A673 (cell line): ENCODE measurements around the gene GBF1. TPM values are rescaled to one million over a fixed set of nuclear protein-coding genes. Genes with fewer than 3 reads are reported as not detected.

ENCODE experiments used
- BruUV-seq: library from RNA; stranded (reverse); fragments of 400-500 nt; replicated peaks from 2 replicates; lab custom pipeline; 2021; lab: Mats Ljungman, UMichigan
- CTCF ChIA-PET: fragments of 300-600 bp; sonication (Branson Sonifier 250); formaldehyde crosslinking; loops from one replicate; lab custom pipeline; 2022; ENCODE audit warnings: antibody characterized with exemption; lab: Charles Lee
- POLR2A ChIA-PET: fragments of 300-600 bp; sonication (Branson Sonifier 250); formaldehyde crosslinking; loops from one replicate; lab custom pipeline; 2022; ENCODE audit warnings: antibody characterized with exemption; ENCODE audit not compliant: low non-redundant PET; lab: Charles Lee
- DNase-seq: peaks from one replicate; pipeline ENCODE4 v3.0.0-alpha.2; 2015; ENCODE audit warnings: low spot score
- H3K27ac ChIP-seq: fragments of 200-600 bp; sonication (generic); 2 replicates; pipeline ENCODE4 v1.5.1; 2016; ENCODE audit warnings: mixed run types, low read depth, mild to moderate bottlenecking, mixed read lengths, antibody characterized with exemption, low read length; ENCODE audit not compliant: poor library complexity, severe bottlenecking
- H3K27me3 ChIP-seq: fragments of 200-600 bp; sonication (generic); replicated peaks from 2 replicates; pipeline ENCODE4 v1.6.1; 2017; ENCODE audit warnings: mixed run types, low read depth, mild to moderate bottlenecking, mixed read lengths, antibody characterized with exemption, low read length; ENCODE audit not compliant: insufficient read depth, poor library complexity
- H3K36me3 ChIP-seq: fragments of 200-600 bp; sonication (generic); 2 replicates; pipeline ENCODE4 v1.6.1; 2016; ENCODE audit warnings: mixed run types, mild to moderate bottlenecking, mixed read lengths, antibody characterized with exemption, low read length; ENCODE audit not compliant: insufficient read depth, poor library complexity, severe bottlenecking
- H3K4me1 ChIP-seq: fragments of 200-600 bp; sonication (generic); 2 replicates; pipeline ENCODE4 v1.6.1; 2017; ENCODE audit warnings: mixed run types, mild to moderate bottlenecking, mixed read lengths, antibody characterized with exemption, low read length; ENCODE audit not compliant: insufficient read depth, poor library complexity, severe bottlenecking
- H3K4me3 ChIP-seq: fragments of 200-600 bp; sonication (generic); 2 replicates; pipeline ENCODE4 v1.5.1; 2016; ENCODE audit warnings: low read depth, mixed run types, mild to moderate bottlenecking, mixed read lengths, low read length; ENCODE audit not compliant: poor library complexity, severe bottlenecking
- H3K9me3 ChIP-seq: fragments of 200-600 bp; sonication (generic); 2 replicates; pipeline ENCODE4 v1.6.1; 2016; ENCODE audit warnings: mixed run types, low read depth, mild to moderate bottlenecking, mixed read lengths, antibody characterized with exemption, low read length; ENCODE audit not compliant: poor library complexity, severe bottlenecking
- CTCF ChIP-seq: fragments of 300-800, 200-600 bp; sonication (generic); conservative IDR thresholded peaks from 2 replicates; pipeline ENCODE4 v1.5.1; 2017; ENCODE audit warnings: low read depth, mild to moderate bottlenecking, antibody characterized with exemption, low read length, moderate library complexity, mixed read lengths
- EZH2 ChIP-seq: fragments of 200-600 bp; sonication (generic); IDR thresholded peaks from 2 replicates; pipeline ENCODE4 v1.6.1; 2017; ENCODE audit warnings: borderline replicate concordance, low read depth, mild to moderate bottlenecking, mixed read lengths, antibody characterized with exemption, low read length; ENCODE audit not compliant: poor library complexity, severe bottlenecking
- intact Hi-C: fragments of 100-400 bp; cut with micrococcal nuclease; formaldehyde crosslinking; loops from one replicate; pipeline ENCODE4 v1.10.0; 2022; ENCODE audit not compliant: unreplicated experiment
- total RNA-seq: library from RNA; stranded (reverse); gene quantifications from 2 replicates; pipeline ENCODE4 v1.2.3, GENCODE V29; 2021

Gene GBF1
- total RNA-seq, 1 experiment from 2014 or later: 50.0 TPM

GRCh38 chr10:102375250-102375649 lies 129.9 kb downstream of the GBF1 start:
- POLR2A ChIA-PET: no interaction called here
- DNase-seq: no peak
- intact Hi-C loops: no loop called here
- H3K27ac ChIP-seq: no peak overlapping the region
- H3K4me3 ChIP-seq: no peak overlapping the region
- CTCF ChIA-PET: no interaction called here
- H3K4me1 ChIP-seq: no peaks in the 10 kb centered on the region
- TF ChIP-seq EZH2: no peak
- no peak for TF ChIP-seq CTCF
- no peaks in the 10 kb centered on the region for H3K27me3 ChIP-seq
- H3K36me3 ChIP-seq: peaks cover 40% of the 10 kb centered on the region
- no peaks in the 10 kb centered on the region for H3K9me3 ChIP-seq
- BruUV-seq: no TSS peak

- Histone ChIP-seq H3K9me3 (no peaks in the 10 kb centered on the region), H3K4me1 (no peaks in the 10 kb centered on the region), H3K27ac (no peak overlapping the region), H3K36me3 (peaks cover 37% of the 10 kb centered on the region), H3K4me3 (no peak overlapping the region), H3K27me3 (no peaks in the 10 kb centered on the region)
- no TSS peak for BruUV-seq
- POLR2A ChIA-PET: no interaction called here
- TF ChIP-seq CTCF: no peak
- no peak for TF ChIP-seq EZH2
- no peak for DNase-seq
- intact Hi-C loops: no loop called here
- CTCF ChIA-PET: no interaction called here
Measured at GRCh38 chr10:102375867-102376266, 130.5 kb downstream of the GBF1 start.

- TF ChIP-seq CTCF (no peak), EZH2 (no peak)
- Histone ChIP-seq H3K4me3 (no peak overlapping the region), H3K27me3 (no peaks in the 10 kb centered on the region), H3K36me3 (peaks cover 32% of the 10 kb centered on the region), H3K9me3 (no peaks in the 10 kb centered on the region), H3K27ac (no peak overlapping the region), H3K4me1 (no peaks in the 10 kb centered on the region)
- intact Hi-C loops: no loop called here
- no TSS peak for BruUV-seq
- CTCF ChIA-PET: no interaction called here
- POLR2A ChIA-PET: no interaction called here
- DNase-seq: no peak
Measured at GRCh38 chr10:102376901-102377300, 131.6 kb downstream of the GBF1 start.
